Measurements from ENCODE around the gene CABP4.

CABP4 gene

GRCh38 chr11:67455054-67455453 lies at the start of gene CABP4:
CABP4 (plus strand) TSS chr11:67455354; CDS start chr11:67455424, 70 bp downstream.
- DNase-seq (ENCODE audit: low read depth in 2 of 2) = no peak

- no peak for DNase-seq (ENCODE audit: low read depth in 2 of 2)
Measured at GRCh38 chr11:67405688-67406339, 49.3 kb upstream of the CABP4 start.

GRCh38 chr11:67406420-67406968 lies 48.7 kb upstream of the CABP4 start:
- no peak for DNase-seq (ENCODE audit: low read depth in 2 of 2)

- DNase-seq (ENCODE audit: low read depth in 2 of 2) = no peak
Measured at GRCh38 chr11:67406969-67407687, 48.0 kb upstream of the CABP4 start.

GRCh38 chr11:67407688-67408163 lies 47.4 kb upstream of the CABP4 start:
- DNase-seq (ENCODE audit: low read depth in 2 of 2) = no peak

- DNase-seq (ENCODE audit: low read depth in 2 of 2) = no peak
Measured at GRCh38 chr11:67408437-67409200, 46.5 kb upstream of the CABP4 start.

GRCh38 chr11:67409261-67409666 lies 45.9 kb upstream of the CABP4 start:
- DNase-seq (ENCODE audit: low read depth in 2 of 2) = no peak

- no peak for DNase-seq (ENCODE audit: low read depth in 2 of 2)
Measured at GRCh38 chr11:67409781-67410368, 45.3 kb upstream of the CABP4 start.

- no peak for DNase-seq (ENCODE audit: low read depth in 2 of 2)
Measured at GRCh38 chr11:67410369-67410831, 44.8 kb upstream of the CABP4 start.

- DNase-seq (ENCODE audit: low read depth in 2 of 2) = no peak
Measured at GRCh38 chr11:67410984-67411784, 44.0 kb upstream of the CABP4 start.

GRCh38 chr11:67411785-67412152 lies 43.4 kb upstream of the CABP4 start:
- no peak for DNase-seq (ENCODE audit: low read depth in 2 of 2)

GRCh38 chr11:67412495-67413179 lies 42.5 kb upstream of the CABP4 start:
- no peak for DNase-seq (ENCODE audit: low read depth in 2 of 2)

- DNase-seq (ENCODE audit: low read depth in 2 of 2) = no peak
Measured at GRCh38 chr11:67413266-67413849, 41.8 kb upstream of the CABP4 start.

- DNase-seq (ENCODE audit: low read depth in 2 of 2) = no peak
Measured at GRCh38 chr11:67415501-67416304, 39.5 kb upstream of the CABP4 start, which contains the start of gene CARNS1. CARNS1 (plus strand) TSS chr11:67415678; CDS start chr11:67416200, 522 bp downstream.

- DNase-seq (ENCODE audit: low read depth in 2 of 2) = peak in 1 of 2 donors; percentile 65
Measured at GRCh38 chr11:67416416-67417335, 38.5 kb upstream of the CABP4 start.

- DNase-seq (ENCODE audit: low read depth in 2 of 2) = no peak
Measured at GRCh38 chr11:67417425-67417824, 37.7 kb upstream of the CABP4 start.

- DNase-seq (ENCODE audit: low read depth in 2 of 2) = no peak
Measured at GRCh38 chr11:67418476-67419281, 36.5 kb upstream of the CABP4 start.
